Measurements from ENCODE around the gene NUP133.

DNA sequence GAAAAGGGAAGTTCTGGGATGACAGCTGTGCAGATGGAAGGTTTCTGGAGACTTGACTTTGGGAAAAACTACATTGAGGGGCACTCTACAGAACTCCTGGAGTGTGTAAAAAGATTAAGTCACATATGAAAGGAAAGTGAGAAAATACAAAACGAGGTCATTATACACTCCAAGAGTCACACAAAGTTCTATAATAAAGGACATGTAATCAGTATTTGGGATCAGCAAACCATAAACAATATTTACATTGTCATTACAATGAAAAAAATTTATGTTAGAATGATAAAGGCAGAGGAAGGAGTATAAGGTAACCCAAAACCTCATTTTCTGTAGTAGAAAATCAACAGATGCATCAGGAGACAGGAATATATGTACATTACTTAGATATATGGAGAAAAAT is 22.8 kb downstream of the NUP133 start:
- TF ChIP-seq, protein P1, sequence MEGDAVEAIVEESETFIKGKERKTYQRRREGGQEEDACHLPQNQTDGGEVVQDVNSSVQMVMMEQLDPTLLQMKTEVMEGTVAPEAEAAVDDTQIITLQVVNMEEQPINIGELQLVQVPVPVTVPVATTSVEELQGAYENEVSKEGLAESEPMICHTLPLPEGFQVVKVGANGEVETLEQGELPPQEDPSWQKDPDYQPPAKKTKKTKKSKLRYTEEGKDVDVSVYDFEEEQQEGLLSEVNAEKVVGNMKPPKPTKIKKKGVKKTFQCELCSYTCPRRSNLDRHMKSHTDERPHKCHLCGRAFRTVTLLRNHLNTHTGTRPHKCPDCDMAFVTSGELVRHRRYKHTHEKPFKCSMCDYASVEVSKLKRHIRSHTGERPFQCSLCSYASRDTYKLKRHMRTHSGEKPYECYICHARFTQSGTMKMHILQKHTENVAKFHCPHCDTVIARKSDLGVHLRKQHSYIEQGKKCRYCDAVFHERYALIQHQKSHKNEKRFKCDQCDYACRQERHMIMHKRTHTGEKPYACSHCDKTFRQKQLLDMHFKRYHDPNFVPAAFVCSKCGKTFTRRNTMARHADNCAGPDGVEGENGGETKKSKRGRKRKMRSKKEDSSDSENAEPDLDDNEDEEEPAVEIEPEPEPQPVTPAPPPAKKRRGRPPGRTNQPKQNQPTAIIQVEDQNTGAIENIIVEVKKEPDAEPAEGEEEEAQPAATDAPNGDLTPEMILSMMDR (IDR thresholded peaks at IDR 0.05; ENCODE audit: low read depth, low read length, poor library complexity, severe bottlenecking) = no peak
- no peak for TF ChIP-seq EZH2phosphoT487 (IDR thresholded peaks at IDR 0.05; ENCODE audit: borderline replicate concordance, low read length)

Data from DOHH2 (cell line).